Cardiac ventricle fibroblast (primary cell): ENCODE data around the gene CD101. TPM values are rescaled to one million over a fixed set of nuclear protein-coding genes. Genes with fewer than 3 reads are reported as not detected.

Source experiments
- total RNA-seq: library from RNA; depleted of rRNA; stranded (reverse); fragments of >200 nt; gene quantifications from 2 replicates; pipeline ENCODE4 v1.2.3, GENCODE V29; 2015

CD101 gene
- 0.49 and 0.56 TPM in 2 replicates for total RNA-seq

GRCh38 chr1:117001254-117001927 lies at the start of gene CD101:
TSS of gene CD101 (plus strand) at chr1:117001760. CDS start at chr1:117001818, 58 bp downstream.

GRCh38 chr1:117059678-117060440 lies 58.3 kb downstream of the CD101 start, which contains the start of gene TTF2:
TSS of gene TTF2 (plus strand) at chr1:117060326. CDS start at chr1:117060347, 21 bp downstream.

Other genes with a start within 250 kb of the CD101 start
- gene CD2, start 247.3 kb upstream of the CD101 start, total RNA-seq, result not detected in 2 replicates
- 83.1 and 87.2 TPM in 2 replicates for gene PTGFRN, start 91.8 kb upstream of the CD101 start, total RNA-seq
- gene TTF2, start 58.6 kb downstream of the CD101 start, total RNA-seq, result 12.6 and 14.8 TPM in 2 replicates
- gene TRIM45, start 120.0 kb downstream of the CD101 start, total RNA-seq, result 2.2 TPM in 2 replicates
- not detected in 2 replicates for gene VTCN1, start 209.2 kb downstream of the CD101 start, total RNA-seq